ENCODE measurements around the gene CHRNE.
A peak's percentile ranks its signal among the peaks of the same experiment; 100 is the strongest.
"Not testable (repeated sequence)": the region's sequence is repeated elsewhere in the genome, so short reads cannot be mapped to it uniquely, and the experiment has no call there.

CHRNE gene

GRCh38 chr17:4857347-4857746 lies 45.6 kb downstream of the CHRNE start:
- not testable (repeated sequence) for DNase-seq

- peak in 42 of 58 donors; percentile 14 to 85 (median 56) for DNase-seq
These were observed 46.0 kb downstream of the CHRNE start for GRCh38 chr17:4856937-4857314.

GRCh38 chr17:4856271-4856936 lies 46.5 kb downstream of the CHRNE start:
- DNase-seq = peak in 9 of 58 donors; percentile 9 to 69 (median 34)

DNA sequence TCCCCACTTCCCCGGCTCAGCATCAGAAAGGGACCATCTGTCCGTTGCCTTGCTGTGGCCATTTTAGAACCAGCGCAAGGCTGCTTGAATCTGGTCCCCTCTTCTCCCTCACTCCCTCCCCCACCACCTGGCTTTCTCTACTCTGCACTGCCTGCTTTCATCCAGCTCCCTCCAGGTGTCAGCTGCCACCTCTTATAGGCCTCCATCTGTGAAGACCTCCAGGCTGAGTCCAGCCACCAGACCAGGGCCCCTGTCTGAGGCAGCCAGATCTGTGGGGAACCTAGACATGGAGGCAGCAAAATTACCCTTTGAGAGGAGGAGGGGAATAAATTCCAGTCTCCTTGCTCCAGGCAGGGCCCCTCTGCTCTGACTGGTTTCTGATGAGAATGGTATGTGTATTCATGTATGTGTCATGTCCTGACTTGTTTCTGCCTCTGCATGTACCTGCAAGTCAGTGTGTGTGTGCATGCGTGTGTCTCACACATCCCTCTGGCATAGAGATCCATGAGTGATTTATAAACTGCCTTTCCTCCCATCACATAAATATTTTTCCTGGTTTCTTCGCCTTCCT lies 48.7 kb downstream of the CHRNE start:
- peak in 2 of 58 donors; percentile 9 to 14 for DNase-seq

DNA sequence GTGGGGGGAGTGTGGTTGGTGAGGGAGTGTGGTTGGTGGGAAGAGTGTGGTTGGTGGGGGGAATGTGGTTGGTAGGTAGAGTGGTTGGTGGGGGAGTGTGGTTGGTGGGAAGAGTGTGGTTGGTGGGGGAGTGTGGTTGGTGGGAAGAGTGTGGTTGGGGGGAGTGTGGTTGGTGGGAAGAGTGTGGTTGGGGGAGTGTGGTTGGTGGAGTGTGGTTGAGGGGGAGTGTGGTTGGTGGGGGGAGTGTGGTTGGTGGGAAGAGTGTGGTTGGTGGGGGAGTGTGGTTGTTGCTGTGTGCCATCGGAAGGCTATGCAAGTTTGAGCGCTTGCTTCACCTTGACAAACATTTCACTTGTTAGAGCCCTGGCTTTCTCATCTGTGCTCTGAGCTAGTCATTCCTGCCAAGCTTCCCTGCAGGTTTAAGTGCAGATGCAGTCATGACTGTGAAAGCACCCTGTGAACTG lies 49.7 kb downstream of the CHRNE start:
- DNase-seq = no peak

DNA sequence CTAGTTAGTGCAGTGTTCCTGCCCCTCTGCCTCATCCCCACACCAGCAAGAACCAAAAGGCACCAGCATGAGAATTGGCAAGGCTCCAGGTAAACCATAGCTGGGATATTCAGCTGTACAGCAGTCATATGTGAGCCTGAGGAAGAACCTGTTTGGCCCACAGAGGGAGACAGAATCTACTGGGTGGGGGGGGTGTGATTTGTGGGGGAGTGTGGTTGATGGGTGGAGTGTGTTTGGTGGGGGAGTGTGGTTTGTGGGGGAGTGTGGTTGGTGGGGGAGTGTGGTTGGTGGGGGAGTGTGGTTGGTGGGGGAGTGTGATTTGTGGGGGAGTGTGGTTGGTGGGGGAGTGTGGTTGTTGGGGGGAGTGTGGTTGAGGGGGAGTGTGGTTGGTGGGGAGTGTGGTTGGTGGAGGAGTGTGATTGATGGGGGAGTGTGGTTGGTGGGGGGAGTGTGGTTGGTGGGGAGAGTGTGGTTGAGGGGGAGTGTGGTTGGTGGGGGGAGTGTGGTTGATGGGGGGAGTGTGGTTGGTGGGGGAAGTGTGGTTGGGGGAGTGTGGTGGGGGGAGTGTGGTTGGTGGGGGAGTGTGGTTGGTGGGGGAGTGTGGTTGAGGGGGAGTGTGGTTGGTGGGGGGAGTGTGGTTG lies 50.2 kb downstream of the CHRNE start:
- DNase-seq = no peak

- DNase-seq = no peak
These were observed 51.8 kb downstream of the CHRNE start for GRCh38 chr17:4851084-4851483.

DNA sequence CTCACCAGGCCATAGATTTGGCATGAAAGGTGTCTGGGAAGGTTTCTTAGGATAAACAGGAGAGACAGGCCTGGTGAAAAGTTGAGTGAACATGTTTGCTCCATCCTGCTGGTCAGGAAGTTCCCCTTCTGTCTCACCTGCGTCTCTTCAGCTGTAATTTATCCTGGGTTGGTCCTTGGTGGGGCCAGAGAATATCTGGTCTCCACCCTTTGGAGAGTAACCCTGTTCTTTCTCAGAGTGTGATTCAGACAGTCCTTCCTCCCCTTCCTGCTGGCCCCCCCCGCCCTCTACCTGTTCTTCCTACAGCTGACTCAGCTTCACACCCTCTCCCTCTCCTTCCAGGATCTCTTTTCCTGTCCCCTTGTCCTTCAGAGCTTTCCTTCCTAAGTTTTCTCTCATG lies 52.7 kb downstream of the CHRNE start:
- no peak for DNase-seq

DNA sequence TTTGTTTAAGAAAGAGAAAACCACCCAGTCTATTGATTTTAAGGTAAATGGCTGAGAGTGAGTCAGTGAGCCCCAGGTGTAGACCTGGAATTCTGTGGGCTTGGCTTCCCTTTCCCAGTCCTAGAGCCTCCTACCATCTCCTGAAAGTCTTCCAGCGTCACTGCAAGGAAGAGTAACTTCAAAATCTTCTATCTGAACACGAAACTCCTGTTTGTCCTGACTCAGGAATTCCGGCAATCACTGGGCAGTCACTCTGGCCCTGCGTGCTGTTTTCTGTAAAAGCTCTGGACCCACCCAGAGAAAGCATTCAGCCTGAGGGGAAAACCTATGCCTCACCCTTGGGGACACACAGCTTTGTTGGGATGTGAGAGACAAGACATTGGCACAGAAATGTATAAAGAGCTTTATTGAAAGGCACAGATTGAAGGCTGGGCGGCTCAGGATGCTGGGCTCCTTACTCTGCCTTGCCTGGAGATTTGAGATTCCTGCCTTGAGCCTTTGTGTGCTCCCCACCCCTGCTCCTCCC lies 53.8 kb downstream of the CHRNE start:
- no peak for DNase-seq
